GM18520 (cell line): ENCODE measurements around the gene AUTS2.

ENCODE experiments used
- ATAC-seq: cut with Tn5 transposase; IDR thresholded peaks from one replicate; pipeline ENCODE4 v1.9.1; 2021; ENCODE audit not compliant: unreplicated experiment

The AUTS2 gene

GRCh38 chr7:69598081-69598486, at the start of gene AUTS2:
Gene AUTS2, plus strand, starts transcription at chr7:69598475. Its CDS starts 1,179 bp downstream, at chr7:69599654.
- ATAC-seq, result no peak

GRCh38 chr7:69550991-69551390, 47.3 kb upstream of the AUTS2 start:
- ATAC-seq, result no peak

- ATAC-seq, result no peak
Measured at GRCh38 chr7:69553190-69553589, 45.1 kb upstream of the AUTS2 start.

GRCh38 chr7:69561266-69561960, 36.9 kb upstream of the AUTS2 start:
- no peak for ATAC-seq

- peak; percentile 81 for ATAC-seq
Measured at GRCh38 chr7:69564454-69565417, 33.5 kb upstream of the AUTS2 start.

- ATAC-seq, result no peak
Measured at GRCh38 chr7:69567800-69568199, 30.5 kb upstream of the AUTS2 start.

- no peak for ATAC-seq
Measured at GRCh38 chr7:69568266-69568665, 30.0 kb upstream of the AUTS2 start.

GRCh38 chr7:69575651-69576050, 22.6 kb upstream of the AUTS2 start:
- ATAC-seq, result no peak

GRCh38 chr7:69577221-69577620, 21.1 kb upstream of the AUTS2 start:
- peak; percentile 48 for ATAC-seq

GRCh38 chr7:69585169-69585568, 13.1 kb upstream of the AUTS2 start:
- ATAC-seq, result no peak

- ATAC-seq, result no peak
Measured at GRCh38 chr7:69586321-69586720, 12.0 kb upstream of the AUTS2 start.

- ATAC-seq, result no peak
Measured at GRCh38 chr7:69588773-69589172, 9.5 kb upstream of the AUTS2 start.

GRCh38 chr7:69591805-69592204, 6.5 kb upstream of the AUTS2 start:
- no peak for ATAC-seq

- no peak for ATAC-seq
Measured at GRCh38 chr7:69593511-69593910, 4.8 kb upstream of the AUTS2 start.

- no peak for ATAC-seq
Measured at GRCh38 chr7:69595415-69595814, 2.9 kb upstream of the AUTS2 start.

- ATAC-seq, result no peak
Measured at GRCh38 chr7:69596056-69596455, 2.2 kb upstream of the AUTS2 start.

GRCh38 chr7:69596723-69597277, 1.5 kb upstream of the AUTS2 start:
- ATAC-seq, result no peak

GRCh38 chr7:69597278-69598076, 798 bp upstream of the AUTS2 start:
- no peak for ATAC-seq

GRCh38 chr7:69598487-69599285, 411 bp downstream of the AUTS2 start:
- ATAC-seq, result no peak

GRCh38 chr7:69599286-69599954, 1.1 kb downstream of the AUTS2 start:
- no peak for ATAC-seq
